SK-N-SH (cell line): ENCODE results near the gene DIAPH1. TPM values are rescaled to one million over a fixed set of nuclear protein-coding genes. Genes with fewer than 3 reads are reported as not detected.

Experiments used
- CTCF ChIA-PET: fragments of 300-600, 350-600 bp; formaldehyde crosslinking; extraction: SDS; loops from one replicate; lab custom pipeline; 2021; lab: Yijun Ruan, JAX
- POLR2A ChIA-PET: fragments of 350-600 bp; sonication (Branson Sonifier 250); formaldehyde crosslinking; extraction: SDS; loops from one replicate; lab custom pipeline; 2020; ENCODE audit warnings: antibody characterized with exemption, inconsistent platforms; lab: Yijun Ruan, JAX
- DNase-seq: peaks from one replicate; pipeline ENCODE4 v3.0.0; 2012
- H2AFZ ChIP-seq: fragments of 200-600 bp; sonication (generic); 2 replicates; pipeline ENCODE4 v1.8.1; 2016; ENCODE audit warnings: antibody characterized with exemption, mild to moderate bottlenecking, low read depth
- H3F3A ChIP-seq: fragments of 200-600 bp; sonication (generic); replicated peaks from 2 replicates; pipeline ENCODE3; 2016; ENCODE audit warnings: antibody characterized with exemption, mild to moderate bottlenecking; ENCODE audit not compliant: insufficient read depth
- H3K27ac ChIP-seq, 2 experiments: fragments of 200-500 bp in 1 of 2; fragments of 200-600 bp in 1 of 2; sonication (Bioruptor generic) in 1 of 2; sonication (generic), shearing (Covaris generic) in 1 of 2; 2 replicates each; pipeline versions ENCODE4 v1.5.1 to v1.6.1; 2014 to 2016; ENCODE audit warnings: low read depth in 2 of 2, inconsistent platforms in 1 of 2, low read length in 1 of 2, mild to moderate bottlenecking in 1 of 2, mixed read lengths in 1 of 2
- H3K27me3 ChIP-seq: fragments of 200-600 bp; sonication (generic), shearing (Covaris generic); 2 replicates; pipeline ENCODE4 v1.6.1; 2016; ENCODE audit warnings: mixed run types; ENCODE audit not compliant: insufficient read depth
- H3K36me3 ChIP-seq, 2 experiments: fragments of 200-500 bp in 1 of 2; fragments of 200-600 bp in 1 of 2; sonication (Bioruptor generic) in 1 of 2; sonication (generic) in 1 of 2; replicated peaks in 1 of 2; 2 replicates each; pipeline versions ENCODE3 to v1.5.1; 2014 to 2016; ENCODE audit warnings: low read length in 1 of 2, mild to moderate bottlenecking in 1 of 2; ENCODE audit not compliant: insufficient read depth in 2 of 2, control insufficient read depth in 1 of 2
- H3K4me1 ChIP-seq, 2 experiments: fragments of 200-500 bp in 1 of 2; fragments of 200-600 bp in 1 of 2; sonication (Bioruptor generic) in 1 of 2; sonication (generic), shearing (Covaris generic) in 1 of 2; 2 replicates each; pipeline versions ENCODE4 v1.5.1 to v1.6.1; 2014 to 2016; ENCODE audit warnings: low read depth in 1 of 2, low read length in 1 of 2, mixed run types in 1 of 2; ENCODE audit not compliant: insufficient read depth in 2 of 2, control insufficient read depth in 1 of 2
- H3K4me2 ChIP-seq: fragments of 200-600 bp; sonication (generic), shearing (Covaris generic); 2 replicates; pipeline ENCODE4 v1.6.1; 2017; ENCODE audit warnings: mixed run types
- H3K4me3 ChIP-seq, 2 experiments: fragments of 200-500 bp in 1 of 2; fragments of 200-600 bp in 1 of 2; sonication (Bioruptor generic) in 1 of 2; sonication (generic), shearing (Covaris generic) in 1 of 2; 2 replicates each; pipeline versions ENCODE4 v1.5.1 to v1.8.1; 2014 to 2016; ENCODE audit warnings: low read depth in 2 of 2, inconsistent platforms in 1 of 2, low read length in 1 of 2, mild to moderate bottlenecking in 1 of 2, mixed read lengths in 1 of 2, moderate library complexity in 1 of 2
- H3K79me2 ChIP-seq: fragments of 200-600 bp; sonication (generic); 2 replicates; pipeline ENCODE4 v1.8.1; 2017; ENCODE audit warnings: mild to moderate bottlenecking; ENCODE audit not compliant: insufficient read depth
- H3K9ac ChIP-seq: fragments of 200-600 bp; sonication (generic); 2 replicates; pipeline ENCODE4 v1.6.1; 2017; ENCODE audit warnings: mixed run types
- H3K9me2 ChIP-seq: fragments of 200-600 bp; sonication (generic); 2 replicates; pipeline ENCODE4 v1.6.1; 2017; ENCODE audit warnings: mixed run types
- H3K9me3 ChIP-seq: fragments of 200-600 bp; sonication (generic); 2 replicates; pipeline ENCODE4 v1.6.1; 2017; ENCODE audit warnings: mixed run types, mild to moderate bottlenecking, moderate library complexity
- H4K20me1 ChIP-seq: fragments of 200-600 bp; sonication (generic); 2 replicates; pipeline ENCODE4 v1.6.1; 2017; ENCODE audit warnings: mild to moderate bottlenecking, mixed run types; ENCODE audit not compliant: insufficient read depth
- EP300 ChIP-seq, 2 experiments: IDR thresholded peaks; 2 replicates each; pipeline versions ENCODE4 v1.4.0 to v1.6.1; 2012; ENCODE audit warnings: borderline replicate concordance in 1 of 2, low read depth in 1 of 2, low read length in 1 of 2
- GABPA ChIP-seq: IDR thresholded peaks from 2 replicates; pipeline ENCODE4 v1.4.0; 2012; ENCODE audit warnings: low read depth, mild to moderate bottlenecking
- GATA2 ChIP-seq: sonication (generic); formaldehyde crosslinking; IDR thresholded peaks from 2 replicates; pipeline ENCODE4 v1.5.0; 2020; ENCODE audit warnings: mild to moderate bottlenecking, missing genetic modification reagents
- JUND ChIP-seq: IDR thresholded peaks from 2 replicates; pipeline ENCODE4 v1.4.0; 2012
- MEF2A ChIP-seq: IDR thresholded peaks from 2 replicates; pipeline ENCODE4 v1.4.0; 2012; ENCODE audit warnings: low read depth, borderline replicate concordance
- MXI1 ChIP-seq: IDR thresholded peaks from 2 replicates; pipeline ENCODE4 v1.6.1; 2012; ENCODE audit warnings: mild to moderate bottlenecking, low read depth, low read length, improper control_type of control experiment
- NFIC ChIP-seq: IDR thresholded peaks from 2 replicates; pipeline ENCODE4 v1.4.0; 2012; ENCODE audit warnings: borderline replicate concordance
- NRF1 ChIP-seq: IDR thresholded peaks from 2 replicates; pipeline ENCODE4 v1.6.1; 2012; ENCODE audit warnings: low read depth, mild to moderate bottlenecking, low read length
- RAD21 ChIP-seq: IDR thresholded peaks from 2 replicates; pipeline ENCODE4 v1.6.1; 2012; ENCODE audit warnings: mild to moderate bottlenecking, low read length
- RCOR1 ChIP-seq: fragments of 150-350 bp; IDR thresholded peaks from 2 replicates; pipeline ENCODE4 v1.6.1; 2017; ENCODE audit warnings: antibody characterized with exemption, low read length
- RFX5 ChIP-seq: IDR thresholded peaks from 2 replicates; pipeline ENCODE4 v1.6.1; 2012; ENCODE audit warnings: mild to moderate bottlenecking, improper control_type of control experiment, low read length
- TAF1 ChIP-seq: IDR thresholded peaks from 2 replicates; pipeline ENCODE4 v1.6.1; 2012; ENCODE audit warnings: low read depth, mild to moderate bottlenecking, low read length, moderate library complexity, borderline replicate concordance
- TCF12 ChIP-seq: IDR thresholded peaks from 2 replicates; pipeline ENCODE4 v1.4.0; 2012
- TEAD4 ChIP-seq: IDR thresholded peaks from 2 replicates; pipeline ENCODE4 v1.4.0; 2012; ENCODE audit warnings: mild to moderate bottlenecking, borderline replicate concordance; ENCODE audit not compliant: insufficient read depth
- USF2 ChIP-seq: fragments of 150-350 bp; IDR thresholded peaks from 2 replicates; pipeline ENCODE4 v1.6.1; 2017; ENCODE audit warnings: antibody characterized with exemption, low read length, low read depth, borderline replicate concordance
- polyA plus RNA-seq, 3 experiments: library from polyadenylated mRNA; depleted of rRNA; stranded (reverse); fragments of >200 nt; gene quantifications; 2 replicates each; pipeline ENCODE4 v1.2.3, GENCODE V29; 2012
- TF ChIP-seq, protein P1 (sequence below): fragments of 150-350 bp; IDR thresholded peaks from 2 replicates; pipeline ENCODE4 v1.6.1; 2016; ENCODE audit warnings: mild to moderate bottlenecking, low read depth, low read length
- TF ChIP-seq, protein P2 (sequence below): IDR thresholded peaks from 2 replicates; pipeline ENCODE4 v1.4.0; 2012; ENCODE audit warnings: low read depth, borderline replicate concordance

The DIAPH1 gene
- polyA plus RNA-seq, 1 of the 3 experiments (the other 2 are of a cell fraction): 30.4 TPM

DNA sequence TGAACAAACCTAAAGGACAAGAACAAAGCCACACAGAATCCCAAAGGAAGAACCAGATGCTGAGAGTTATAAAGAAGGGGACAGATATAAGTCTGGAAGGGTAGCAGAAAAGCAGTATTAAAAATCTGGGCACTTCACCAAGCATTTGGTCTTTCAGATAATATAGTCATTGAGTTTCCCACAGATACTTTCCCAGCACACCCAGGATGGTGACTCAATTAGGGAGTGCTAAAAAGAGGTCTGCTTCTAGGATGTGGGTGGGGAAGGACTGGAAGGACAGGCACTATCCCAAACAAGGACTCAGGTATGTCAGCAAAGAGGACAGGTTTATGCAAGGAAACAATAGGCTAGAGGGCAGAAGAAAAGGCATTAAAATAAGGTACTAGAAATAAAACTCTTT, 59.3 kb downstream of the DIAPH1 start:
- Histone ChIP-seq H3K9me2 (no peaks in the 10 kb centered on the region), H3F3A (peaks cover 20% of the 10 kb centered on the region), H3K27me3 (no peaks in the 10 kb centered on the region), H4K20me1 (no peaks in the 10 kb centered on the region), H2AFZ (no peak overlapping the region), H3K79me2 (peaks cover 5% of the 10 kb centered on the region; the same call in 1 of the 2 replicates), H3K4me3 (no peak overlapping the region; a peak in 1 of 4 replicates), H3K36me3 (peaks cover 24 to 29% of the 10 kb centered on the region in 2 experiments), H3K4me1 (peaks cover 21 to 25% of the 10 kb centered on the region in 2 experiments; a peak in 3 of 4 replicates), H3K27ac (peak overlapping the region; percentile 91 to 100), H3K9ac (peak overlapping the region; percentile 80; the same call in 1 of the 2 replicates), H3K9me3 (no peaks in the 10 kb centered on the region), H3K4me2 (0 out of 2 replicates have a peak overlapping the region, but pooled peaks have one; percentile 58)
- DNase-seq: no peak
- ChIA-PET CTCF (interaction anchor here (0.6 to 10.4 kb wide), 21 partner anchors 8 to 459 kb away, joined by 3 to 191 read pairs (median 25); partner anchors contain the start of genes PCDHB14, PCDHB16, PCDHB3 and PCDHB4), POLR2A (interaction anchor here (2.9 kb wide), 1 partner anchor 239 kb away, joined by 16 read pairs; the partner anchor contains the start of gene TAF7)
- TF ChIP-seq MEF2A (no peak), TAF1 (no peak), MXI1 (no peak), NFIC (no peak), TCF12 (no peak), USF2 (no peak), NRF1 (no peak), RAD21 (no peak), RCOR1 (no peak), EP300 (IDR thresholded peaks at IDR 0.05; ENCODE audit: borderline replicate concordance in 1 of 2, low read depth in 1 of 2, low read length in 1 of 2) (no peak), TEAD4 (no peak), GATA2 (CRISPR knock-in tag) (no peak), GABPA (no peak), JUND (no peak), RFX5 (no peak)
- TF ChIP-seq, protein P1, sequence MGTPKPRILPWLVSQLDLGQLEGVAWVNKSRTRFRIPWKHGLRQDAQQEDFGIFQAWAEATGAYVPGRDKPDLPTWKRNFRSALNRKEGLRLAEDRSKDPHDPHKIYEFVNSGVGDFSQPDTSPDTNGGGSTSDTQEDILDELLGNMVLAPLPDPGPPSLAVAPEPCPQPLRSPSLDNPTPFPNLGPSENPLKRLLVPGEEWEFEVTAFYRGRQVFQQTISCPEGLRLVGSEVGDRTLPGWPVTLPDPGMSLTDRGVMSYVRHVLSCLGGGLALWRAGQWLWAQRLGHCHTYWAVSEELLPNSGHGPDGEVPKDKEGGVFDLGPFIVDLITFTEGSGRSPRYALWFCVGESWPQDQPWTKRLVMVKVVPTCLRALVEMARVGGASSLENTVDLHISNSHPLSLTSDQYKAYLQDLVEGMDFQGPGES: no peak
- TF ChIP-seq, protein P2, sequence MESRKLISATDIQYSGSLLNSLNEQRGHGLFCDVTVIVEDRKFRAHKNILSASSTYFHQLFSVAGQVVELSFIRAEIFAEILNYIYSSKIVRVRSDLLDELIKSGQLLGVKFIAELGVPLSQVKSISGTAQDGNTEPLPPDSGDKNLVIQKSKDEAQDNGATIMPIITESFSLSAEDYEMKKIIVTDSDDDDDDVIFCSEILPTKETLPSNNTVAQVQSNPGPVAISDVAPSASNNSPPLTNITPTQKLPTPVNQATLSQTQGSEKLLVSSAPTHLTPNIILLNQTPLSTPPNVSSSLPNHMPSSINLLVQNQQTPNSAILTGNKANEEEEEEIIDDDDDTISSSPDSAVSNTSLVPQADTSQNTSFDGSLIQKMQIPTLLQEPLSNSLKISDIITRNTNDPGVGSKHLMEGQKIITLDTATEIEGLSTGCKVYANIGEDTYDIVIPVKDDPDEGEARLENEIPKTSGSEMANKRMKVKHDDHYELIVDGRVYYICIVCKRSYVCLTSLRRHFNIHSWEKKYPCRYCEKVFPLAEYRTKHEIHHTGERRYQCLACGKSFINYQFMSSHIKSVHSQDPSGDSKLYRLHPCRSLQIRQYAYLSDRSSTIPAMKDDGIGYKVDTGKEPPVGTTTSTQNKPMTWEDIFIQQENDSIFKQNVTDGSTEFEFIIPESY: no peak
